Activated naive CD4-positive, alpha-beta T cell treated with anti-CD3 and anti-CD28 coated beads, Interleukin-2, amount 10 ng/mL, durations not matched to agents 7 days and 5 days (primary cell): ENCODE results near the gene ZBED4.

Experiments
- CTCF ChIA-PET: fragments of 350-600 bp; sonication (Branson Sonifier 250); formaldehyde crosslinking; loops from one replicate; lab custom pipeline; 2021; ENCODE audit warnings: antibody characterized with exemption; lab: Charles Lee
- DNase-seq: peaks from one replicate; pipeline ENCODE4 v3.0.0-alpha.2; 2020
- H3K27ac Mint-ChIP-seq: one replicate; pipeline ENCODE4 v1.8.0; 2021; ENCODE audit warnings: mild to moderate bottlenecking, moderate library complexity, mixed read lengths
- H3K27me3 Mint-ChIP-seq: one replicate; pipeline ENCODE4 v1.8.0; 2021; ENCODE audit warnings: mild to moderate bottlenecking, mixed read lengths
- H3K36me3 Mint-ChIP-seq: one replicate; pipeline ENCODE4 v1.8.0; 2021; ENCODE audit warnings: mixed read lengths
- H3K4me1 Mint-ChIP-seq: one replicate; pipeline ENCODE4 v1.8.0; 2021; ENCODE audit warnings: mixed read lengths
- H3K4me3 Mint-ChIP-seq: one replicate; pipeline ENCODE4 v1.8.0; 2021; ENCODE audit warnings: mild to moderate bottlenecking, moderate library complexity, mixed read lengths
- H3K9me3 Mint-ChIP-seq: one replicate; pipeline ENCODE4 v1.8.0; 2021; ENCODE audit warnings: mixed read lengths

ZBED4 gene

GRCh38 chr22:49885881-49886280 is 32.2 kb downstream of the ZBED4 start:
- H3K9me3 Mint-ChIP-seq = no peaks in the 10 kb centered on the region
- no peaks in the 10 kb centered on the region for H3K27me3 Mint-ChIP-seq
- peaks cover 5% of the 10 kb centered on the region for H3K4me1 Mint-ChIP-seq
- H3K36me3 Mint-ChIP-seq = peaks cover 68% of the 10 kb centered on the region
- CTCF ChIA-PET = no interaction called here
- H3K4me3 Mint-ChIP-seq = no peak overlapping the region
- no peak overlapping the region for H3K27ac Mint-ChIP-seq
- no peak for DNase-seq

GRCh38 chr22:49886346-49887063 is 32.9 kb downstream of the ZBED4 start:
- no peaks in the 10 kb centered on the region for H3K27me3 Mint-ChIP-seq
- H3K4me3 Mint-ChIP-seq = no peak overlapping the region
- CTCF ChIA-PET = no interaction called here
- no peak overlapping the region for H3K27ac Mint-ChIP-seq
- H3K4me1 Mint-ChIP-seq = peaks cover 2% of the 10 kb centered on the region
- no peak for DNase-seq
- peaks cover 74% of the 10 kb centered on the region for H3K36me3 Mint-ChIP-seq
- peaks cover 5% of the 10 kb centered on the region for H3K9me3 Mint-ChIP-seq

- peaks cover 2% of the 10 kb centered on the region for H3K4me1 Mint-ChIP-seq
- H3K27ac Mint-ChIP-seq = no peak overlapping the region
- peaks cover 5% of the 10 kb centered on the region for H3K9me3 Mint-ChIP-seq
- H3K36me3 Mint-ChIP-seq = peaks cover 75% of the 10 kb centered on the region
- H3K27me3 Mint-ChIP-seq = no peaks in the 10 kb centered on the region
- CTCF ChIA-PET = no interaction called here
- H3K4me3 Mint-ChIP-seq = no peak overlapping the region
- DNase-seq = no peak
These were observed 33.4 kb downstream of the ZBED4 start for GRCh38 chr22:49887064-49887451.

GRCh38 chr22:49887702-49888101 is 34.1 kb downstream of the ZBED4 start:
- Mint-ChIP-seq H3K4me1 (no peaks in the 10 kb centered on the region), H3K27me3 (no peaks in the 10 kb centered on the region), H3K36me3 (peaks cover 81% of the 10 kb centered on the region), H3K4me3 (no peak overlapping the region), H3K9me3 (peaks cover 5% of the 10 kb centered on the region), H3K27ac (no peak overlapping the region)
- CTCF ChIA-PET = no interaction called here
- no peak for DNase-seq

GRCh38 chr22:49889071-49889470 is 35.4 kb downstream of the ZBED4 start:
- H3K4me3 Mint-ChIP-seq = no peak overlapping the region
- H3K36me3 Mint-ChIP-seq = peaks cover 80% of the 10 kb centered on the region
- H3K27me3 Mint-ChIP-seq = no peaks in the 10 kb centered on the region
- no peaks in the 10 kb centered on the region for H3K4me1 Mint-ChIP-seq
- no peak for DNase-seq
- no peak overlapping the region for H3K27ac Mint-ChIP-seq
- peaks cover 5% of the 10 kb centered on the region for H3K9me3 Mint-ChIP-seq
- CTCF ChIA-PET = no interaction called here

- peaks cover 9% of the 10 kb centered on the region for H3K9me3 Mint-ChIP-seq
- H3K27ac Mint-ChIP-seq = no peak overlapping the region
- DNase-seq = no peak
- no peaks in the 10 kb centered on the region for H3K27me3 Mint-ChIP-seq
- CTCF ChIA-PET = interaction anchor here (0.5 to 0.7 kb wide), 2 partner anchors 24 to 1631 kb away, joined by 3 to 4 read pairs; no protein-coding TSS in a partner anchor
- H3K36me3 Mint-ChIP-seq = peaks cover 71% of the 10 kb centered on the region
- H3K4me3 Mint-ChIP-seq = no peak overlapping the region
- no peaks in the 10 kb centered on the region for H3K4me1 Mint-ChIP-seq
These were observed 38.7 kb downstream of the ZBED4 start for GRCh38 chr22:49892226-49892899.

GRCh38 chr22:49893025-49893424 is 39.4 kb downstream of the ZBED4 start:
- H3K27ac Mint-ChIP-seq = peak overlapping the region; percentile 0
- no peaks in the 10 kb centered on the region for H3K27me3 Mint-ChIP-seq
- no peaks in the 10 kb centered on the region for H3K4me1 Mint-ChIP-seq
- no peak for DNase-seq
- CTCF ChIA-PET = no interaction called here
- peaks cover 9% of the 10 kb centered on the region for H3K9me3 Mint-ChIP-seq
- no peak overlapping the region for H3K4me3 Mint-ChIP-seq
- H3K36me3 Mint-ChIP-seq = peaks cover 65% of the 10 kb centered on the region

GRCh38 chr22:49894322-49895054 is 40.8 kb downstream of the ZBED4 start:
- CTCF ChIA-PET = no interaction called here
- no peak overlapping the region for H3K4me3 Mint-ChIP-seq
- no peak overlapping the region for H3K27ac Mint-ChIP-seq
- H3K27me3 Mint-ChIP-seq = no peaks in the 10 kb centered on the region
- H3K9me3 Mint-ChIP-seq = peaks cover 9% of the 10 kb centered on the region
- H3K36me3 Mint-ChIP-seq = peaks cover 52% of the 10 kb centered on the region
- no peak for DNase-seq
- no peaks in the 10 kb centered on the region for H3K4me1 Mint-ChIP-seq

GRCh38 chr22:49896201-49896600 is 42.6 kb downstream of the ZBED4 start:
- Mint-ChIP-seq H3K27me3 (no peaks in the 10 kb centered on the region), H3K27ac (peak overlapping the region; percentile 38), H3K9me3 (peaks cover 9% of the 10 kb centered on the region), H3K4me3 (no peak overlapping the region), H3K36me3 (peaks cover 45% of the 10 kb centered on the region), H3K4me1 (no peaks in the 10 kb centered on the region)
- no peak for DNase-seq
- CTCF ChIA-PET = interaction anchor here (0.6 kb wide), 1 partner anchor 771 kb away, joined by 3 read pairs; no protein-coding TSS in a partner anchor

- peaks cover 49% of the 10 kb centered on the region for H3K36me3 Mint-ChIP-seq
- no peak for DNase-seq
- CTCF ChIA-PET = no interaction called here
- H3K27ac Mint-ChIP-seq = no peak overlapping the region
- H3K27me3 Mint-ChIP-seq = no peaks in the 10 kb centered on the region
- no peak overlapping the region for H3K4me3 Mint-ChIP-seq
- H3K4me1 Mint-ChIP-seq = no peaks in the 10 kb centered on the region
- peaks cover 16% of the 10 kb centered on the region for H3K9me3 Mint-ChIP-seq
These were observed 43.5 kb downstream of the ZBED4 start for GRCh38 chr22:49897015-49897684.

- H3K36me3 Mint-ChIP-seq = peaks cover 46% of the 10 kb centered on the region
- CTCF ChIA-PET = no interaction called here
- H3K27ac Mint-ChIP-seq = no peak overlapping the region
- H3K9me3 Mint-ChIP-seq = peaks cover 13% of the 10 kb centered on the region
- no peaks in the 10 kb centered on the region for H3K4me1 Mint-ChIP-seq
- DNase-seq = no peak
- no peaks in the 10 kb centered on the region for H3K27me3 Mint-ChIP-seq
- H3K4me3 Mint-ChIP-seq = no peak overlapping the region
These were observed 45.9 kb downstream of the ZBED4 start for GRCh38 chr22:49899530-49899929.

- CTCF ChIA-PET = no interaction called here
- Mint-ChIP-seq H3K4me1 (no peaks in the 10 kb centered on the region), H3K27me3 (no peaks in the 10 kb centered on the region), H3K36me3 (peaks cover 46% of the 10 kb centered on the region), H3K27ac (no peak overlapping the region), H3K9me3 (peaks cover 12% of the 10 kb centered on the region), H3K4me3 (no peak overlapping the region)
- no peak for DNase-seq
These were observed 47.0 kb downstream of the ZBED4 start for GRCh38 chr22:49900441-49901230.

GRCh38 chr22:49901457-49901856 is 47.8 kb downstream of the ZBED4 start:
- Mint-ChIP-seq H3K4me1 (no peaks in the 10 kb centered on the region), H3K9me3 (peaks cover 12% of the 10 kb centered on the region), H3K36me3 (peaks cover 47% of the 10 kb centered on the region), H3K27me3 (no peaks in the 10 kb centered on the region), H3K4me3 (no peak overlapping the region), H3K27ac (no peak overlapping the region)
- CTCF ChIA-PET = no interaction called here
- DNase-seq = no peak
